Activated T-cell treated with anti-CD3 and anti-CD28 coated beads, Interleukin-2, amount 50 U/mL, for 4 hours (primary cell): ENCODE results near the gene KLHL5. TPM values are rescaled to one million over a fixed set of nuclear protein-coding genes. Genes with fewer than 3 reads are reported as not detected.
A peak's percentile ranks its signal among the peaks of the same experiment; 100 is the strongest.

Experiments used
- ATAC-seq, 2 donors: fragments of 200-7000 bp; cut with Tn5 transposase; one replicate each; pipeline ENCODE4 v1.10.0; 2021
- DNase-seq: peaks from one replicate; pipeline ENCODE4 v3.0.0-alpha.2; 2020
- H3K27me3 Mint-ChIP-seq: one replicate; pipeline ENCODE4 v1.8.0; 2021; ENCODE audit warnings: low read depth, mixed read lengths
- H3K36me3 Mint-ChIP-seq: one replicate; pipeline ENCODE4 v1.8.0; 2022; ENCODE audit warnings: mixed read lengths; ENCODE audit not compliant: insufficient read depth
- H3K4me1 Mint-ChIP-seq: one replicate; pipeline ENCODE4 v1.8.0; 2021; ENCODE audit warnings: low read depth, mixed read lengths
- H3K4me3 Mint-ChIP-seq: one replicate; pipeline ENCODE4 v1.8.0; 2021; ENCODE audit warnings: mild to moderate bottlenecking, moderate library complexity, mixed read lengths
- H3K9me3 Mint-ChIP-seq: one replicate; pipeline ENCODE4 v1.8.0; 2021; ENCODE audit warnings: mixed read lengths
- total RNA-seq, 3 donors: library from RNA; stranded (reverse); gene quantifications; one replicate each; pipeline ENCODE4 v1.2.1, GENCODE V29; 2021

KLHL5 gene
- total RNA-seq, 3 donors from 2014 or later, result 8.9 to 12.7 (median 11.3) TPM

DNA sequence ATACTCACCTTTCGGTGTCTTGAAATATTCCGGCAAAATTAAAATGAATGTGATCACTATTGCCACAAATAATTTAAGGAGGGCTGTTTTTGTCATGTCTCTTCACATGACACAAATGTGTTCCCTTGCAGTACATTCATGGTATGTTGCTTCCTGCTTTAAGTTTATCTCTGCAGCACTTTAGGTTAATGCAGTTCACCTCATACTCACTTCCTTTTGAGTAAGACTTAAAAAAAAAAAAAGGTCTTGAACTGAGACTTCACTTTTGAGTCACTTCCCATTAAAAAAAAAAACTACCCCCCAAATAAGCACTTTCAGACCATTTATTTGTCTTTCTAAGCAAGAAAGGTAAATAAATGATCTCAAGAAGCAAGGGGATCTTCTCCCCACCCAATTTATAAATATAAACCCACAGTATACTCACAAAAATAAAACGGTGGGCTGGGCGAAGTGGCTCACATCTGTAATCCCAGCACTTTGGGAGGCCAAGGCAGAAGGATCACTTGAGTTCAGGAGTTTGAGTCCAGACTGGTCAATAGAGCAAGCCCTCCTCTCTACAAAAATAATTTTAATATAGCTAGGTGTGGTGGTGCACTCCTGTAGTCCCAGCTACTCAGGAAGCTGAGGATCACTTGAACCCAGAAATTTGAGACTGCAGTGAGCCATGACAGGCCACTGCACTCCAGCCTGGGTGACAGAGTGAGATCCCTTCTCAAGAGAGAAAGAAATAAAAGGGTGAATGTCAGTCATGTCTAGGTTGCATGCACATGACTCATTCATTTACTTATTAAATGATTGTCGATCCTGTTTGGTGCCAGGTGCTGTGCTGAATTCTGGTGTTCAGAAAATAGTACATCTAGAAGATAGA lies 29.6 kb upstream of the KLHL5 start, which contains the start of gene TMEM156:
TMEM156 (minus strand) TSS at position 192 of the 868 bp plus-strand sequence; CDS start at position 96, 96 bp downstream.
- no peak for DNase-seq
- Mint-ChIP-seq H3K27me3 (no peaks in the 10 kb centered on the region), H3K36me3 (peaks cover 1% of the 10 kb centered on the region), H3K4me1 (peaks cover 41% of the 10 kb centered on the region), H3K4me3 (peak within 1 kb of the TSS; percentile 85), H3K9me3 (no peaks in the 10 kb centered on the region)
- peak; percentile 89 to 91 for ATAC-seq

DNA sequence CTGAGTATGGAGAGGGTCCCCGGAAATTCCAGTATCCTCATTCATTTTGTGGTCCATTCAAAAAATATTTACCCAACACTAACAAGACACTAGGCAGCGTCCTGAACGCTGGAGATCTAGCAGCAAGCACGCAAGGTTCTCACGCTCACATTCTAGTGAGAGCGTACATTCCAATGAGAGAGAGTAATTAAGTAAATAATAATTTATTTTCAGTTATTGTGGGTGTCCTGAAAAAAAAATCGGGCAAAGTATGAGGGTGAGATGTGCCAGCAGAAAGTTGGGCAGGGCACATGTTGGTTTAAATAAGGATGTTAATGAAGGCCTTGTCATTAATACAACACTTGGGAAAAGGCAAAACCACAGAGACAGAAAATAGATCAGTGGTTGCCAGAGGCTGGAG lies 25.9 kb upstream of the KLHL5 start:
- Mint-ChIP-seq H3K27me3 (no peaks in the 10 kb centered on the region), H3K9me3 (no peaks in the 10 kb centered on the region), H3K4me1 (peaks cover 24% of the 10 kb centered on the region), H3K4me3 (no peak overlapping the region), H3K36me3 (no peaks in the 10 kb centered on the region)
- DNase-seq, result no peak
- no peak for ATAC-seq

GRCh38 chr4:39037491-39037825 lies 24.6 kb upstream of the KLHL5 start:
- DNase-seq (no peak), ATAC-seq (no peak)
- H3K27me3 Mint-ChIP-seq, result no peaks in the 10 kb centered on the region
- H3K4me3 Mint-ChIP-seq, result no peak overlapping the region
- no peaks in the 10 kb centered on the region for H3K36me3 Mint-ChIP-seq
- no peaks in the 10 kb centered on the region for H3K9me3 Mint-ChIP-seq
- peaks cover 24% of the 10 kb centered on the region for H3K4me1 Mint-ChIP-seq

GRCh38 chr4:39037941-39038340 lies 24.1 kb upstream of the KLHL5 start:
- Mint-ChIP-seq H3K9me3 (no peaks in the 10 kb centered on the region), H3K36me3 (no peaks in the 10 kb centered on the region), H3K4me3 (no peak overlapping the region), H3K4me1 (peaks cover 19% of the 10 kb centered on the region), H3K27me3 (no peaks in the 10 kb centered on the region)
- no peak for ATAC-seq
- no peak for DNase-seq

DNA sequence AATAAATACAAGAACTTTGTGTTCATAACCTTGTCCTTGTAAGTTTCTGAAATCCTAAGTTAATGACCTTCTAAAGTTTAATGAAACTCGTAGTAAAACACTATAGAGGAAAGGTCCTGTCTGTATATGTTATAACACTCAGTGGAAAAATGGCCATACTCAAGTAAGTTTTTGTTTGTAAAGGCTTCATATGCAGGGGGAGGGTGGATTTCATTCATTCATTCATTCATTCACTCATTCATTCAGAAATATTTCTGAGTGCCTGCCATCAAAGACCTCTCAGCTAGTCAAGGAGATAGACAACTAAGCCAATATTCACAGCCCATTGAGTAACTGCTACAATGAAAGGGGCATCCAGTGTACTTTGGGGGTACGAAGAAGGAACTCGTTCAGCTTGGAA lies 22.9 kb upstream of the KLHL5 start:
- Mint-ChIP-seq H3K9me3 (no peaks in the 10 kb centered on the region), H3K27me3 (no peaks in the 10 kb centered on the region), H3K4me3 (no peak overlapping the region), H3K36me3 (no peaks in the 10 kb centered on the region), H3K4me1 (peaks cover 22% of the 10 kb centered on the region)
- DNase-seq (no peak), ATAC-seq (no peak)

GRCh38 chr4:39042366-39042765 lies 19.7 kb upstream of the KLHL5 start:
- Mint-ChIP-seq H3K36me3 (no peaks in the 10 kb centered on the region), H3K4me3 (peak overlapping the region; percentile 5), H3K9me3 (no peaks in the 10 kb centered on the region), H3K4me1 (peaks cover 36% of the 10 kb centered on the region), H3K27me3 (no peaks in the 10 kb centered on the region)
- ATAC-seq, result no peak
- DNase-seq, result no peak

- no peaks in the 10 kb centered on the region for H3K27me3 Mint-ChIP-seq
- peak overlapping the region; percentile 79 for H3K4me3 Mint-ChIP-seq
- DNase-seq (no peak), ATAC-seq (no peak)
- H3K4me1 Mint-ChIP-seq, result peaks cover 42% of the 10 kb centered on the region
- H3K9me3 Mint-ChIP-seq, result no peaks in the 10 kb centered on the region
- H3K36me3 Mint-ChIP-seq, result no peaks in the 10 kb centered on the region
Measured at GRCh38 chr4:39043058-39043860, 18.8 kb upstream of the KLHL5 start.

DNA sequence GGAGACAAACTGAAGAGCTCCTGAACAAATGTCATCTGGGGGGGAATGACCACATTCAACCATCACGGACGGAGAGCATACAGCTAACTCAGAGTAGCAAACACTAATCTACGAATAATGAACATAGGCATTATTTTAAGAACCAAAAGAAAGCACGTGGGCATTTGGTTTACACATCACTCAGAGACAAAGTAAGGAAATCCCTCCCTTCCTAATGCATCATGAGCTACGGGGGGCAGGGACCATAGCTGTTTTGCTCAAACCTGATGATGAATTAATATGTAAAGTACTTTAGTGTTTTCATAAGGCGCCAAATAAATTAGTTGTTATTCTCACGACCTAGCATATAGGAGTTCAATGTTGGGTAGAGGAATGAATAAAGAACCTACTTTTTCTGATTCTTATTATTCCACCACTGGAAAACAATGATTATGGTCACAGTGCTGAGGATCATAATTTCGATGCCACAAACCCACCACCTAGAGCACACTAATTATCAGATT lies 18.1 kb upstream of the KLHL5 start:
- Mint-ChIP-seq H3K4me1 (peaks cover 48% of the 10 kb centered on the region), H3K4me3 (peak overlapping the region; percentile 79), H3K27me3 (no peaks in the 10 kb centered on the region), H3K9me3 (no peaks in the 10 kb centered on the region), H3K36me3 (no peaks in the 10 kb centered on the region)
- DNase-seq (no peak), ATAC-seq (peak; percentile 8 to 18)

DNA sequence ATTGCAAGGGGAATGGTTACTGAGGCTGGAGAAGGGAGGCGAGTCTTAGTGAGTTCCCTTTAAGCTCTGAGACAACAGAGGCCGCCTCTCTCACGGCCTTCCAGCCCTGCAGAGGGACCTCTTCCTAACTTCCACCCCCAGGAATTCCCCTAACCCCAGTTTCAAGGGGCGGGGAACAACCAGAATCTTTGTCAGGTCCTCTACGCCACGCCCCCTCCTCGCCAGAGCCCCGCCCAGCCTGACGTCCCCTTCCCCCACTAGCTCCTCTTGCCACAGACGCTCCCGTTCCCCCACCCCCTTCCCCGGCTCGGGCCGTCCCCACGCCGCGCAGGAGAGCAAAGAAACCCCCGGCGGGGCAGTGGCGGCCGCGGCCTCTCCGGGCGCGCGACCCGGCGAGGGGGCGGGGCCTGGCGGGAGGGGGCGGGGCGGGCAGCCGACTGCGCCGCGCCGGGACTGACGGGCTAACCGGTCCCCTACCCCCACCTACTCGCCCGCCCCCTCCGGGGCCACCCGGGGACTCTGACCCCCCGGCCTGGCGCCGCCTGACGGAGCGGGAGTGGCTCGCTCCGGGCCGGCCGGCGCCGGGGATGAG lies 17.6 kb upstream of the KLHL5 start:
- Mint-ChIP-seq H3K4me1 (peaks cover 48% of the 10 kb centered on the region), H3K9me3 (no peaks in the 10 kb centered on the region), H3K4me3 (peak overlapping the region; percentile 79), H3K36me3 (no peaks in the 10 kb centered on the region), H3K27me3 (no peaks in the 10 kb centered on the region)
- ATAC-seq (peak; percentile 82), DNase-seq (peak; percentile 97)

- Mint-ChIP-seq H3K27me3 (no peaks in the 10 kb centered on the region), H3K4me3 (peak overlapping the region; percentile 92), H3K4me1 (peaks cover 48% of the 10 kb centered on the region), H3K9me3 (no peaks in the 10 kb centered on the region), H3K36me3 (no peaks in the 10 kb centered on the region)
- ATAC-seq (peak; percentile 37 to 39), DNase-seq (peak; percentile 29)
Measured at GRCh38 chr4:39044956-39045826, 16.8 kb upstream of the KLHL5 start.

DNA sequence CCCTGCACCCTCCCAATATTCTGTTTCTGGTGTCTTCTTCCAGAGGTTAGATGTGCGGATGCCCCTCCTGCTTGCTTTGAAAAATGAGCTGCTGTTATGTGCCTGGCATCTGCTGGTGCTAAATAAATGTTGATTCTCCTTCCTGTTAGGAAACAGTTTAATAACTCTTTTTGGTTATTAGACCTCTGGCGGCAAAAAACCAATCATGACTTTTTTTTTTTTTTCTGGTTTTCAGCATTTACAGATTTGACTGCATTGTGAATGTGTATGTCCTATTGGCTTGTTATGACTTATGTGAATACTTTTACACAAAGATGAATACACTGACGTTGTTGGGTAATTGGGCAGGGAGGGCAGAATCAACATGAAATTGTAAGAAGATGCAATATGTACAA lies 16.2 kb upstream of the KLHL5 start:
- H3K27me3 Mint-ChIP-seq, result no peaks in the 10 kb centered on the region
- peaks cover 1% of the 10 kb centered on the region for H3K36me3 Mint-ChIP-seq
- ATAC-seq (no peak), DNase-seq (no peak)
- H3K4me1 Mint-ChIP-seq, result peaks cover 54% of the 10 kb centered on the region
- H3K9me3 Mint-ChIP-seq, result no peaks in the 10 kb centered on the region
- H3K4me3 Mint-ChIP-seq, result peak overlapping the region; percentile 92

- ATAC-seq (no peak), DNase-seq (no peak)
- Mint-ChIP-seq H3K4me3 (peak overlapping the region; percentile 92), H3K9me3 (no peaks in the 10 kb centered on the region), H3K4me1 (peaks cover 58% of the 10 kb centered on the region), H3K36me3 (peaks cover 2% of the 10 kb centered on the region), H3K27me3 (no peaks in the 10 kb centered on the region)
Measured at GRCh38 chr4:39046249-39046648, 15.8 kb upstream of the KLHL5 start.

DNA sequence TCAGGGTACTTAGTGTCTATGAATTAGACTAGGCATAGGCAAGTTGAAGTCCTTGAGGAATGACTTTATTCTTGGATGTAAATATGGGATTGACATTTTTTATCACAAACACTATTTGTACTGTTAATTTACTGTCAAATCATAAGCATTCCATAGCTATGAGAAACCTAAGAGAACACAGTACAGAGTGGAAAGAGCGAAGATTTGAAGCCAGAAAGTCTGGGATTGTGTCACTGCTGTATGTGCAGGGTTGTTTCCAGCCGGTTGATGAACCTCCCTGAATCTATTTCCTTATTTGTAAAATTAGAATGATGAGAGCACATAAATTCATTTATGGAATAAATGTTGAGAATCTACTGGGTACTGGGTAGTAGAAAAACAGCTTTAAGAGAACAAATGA lies 14.4 kb upstream of the KLHL5 start:
- Mint-ChIP-seq H3K4me1 (peaks cover 56% of the 10 kb centered on the region), H3K4me3 (peak overlapping the region; percentile 21), H3K9me3 (no peaks in the 10 kb centered on the region), H3K36me3 (peaks cover 2% of the 10 kb centered on the region), H3K27me3 (no peaks in the 10 kb centered on the region)
- ATAC-seq (no peak), DNase-seq (no peak)
